K562 (cell line): ENCODE data around the gene LRRC31. TPM values are rescaled to one million over a fixed set of nuclear protein-coding genes. Genes with fewer than 3 reads are reported as not detected.

Experiments
- FOXA3 ChIP-seq, 2 experiments: fragments of 450-650 bp in 1 of 2; sonication (generic) in 1 of 2; formaldehyde crosslinking; IDR thresholded peaks in 1 of 2; conservative IDR thresholded peaks in 1 of 2; 2 replicates each; pipeline versions ENCODE4 v1.4.0 to v1.8.0; 2020 to 2022; ENCODE audit warnings: mild to moderate bottlenecking in 2 of 2, missing genetic modification reagents in 1 of 2
- ZNF644 ChIP-seq: fragments of 200-800 bp; sonication (Bioruptor generic); IDR thresholded peaks from 2 replicates; pipeline ENCODE4 v1.6.1; 2016; ENCODE audit warnings: low read depth, missing genetic modification characterization, missing compliant biosample characterization
- polyA plus RNA-seq, 8 experiments: library from polyadenylated mRNA; depleted of rRNA in 4 of 8; stranded (reverse) in 5 of 8; unstranded in 3 of 8; fragments of >200 nt; fragmentation: Nextera tagmentation in 2 of 8; fragmentation: Illumina TruSeq in 1 of 8; extraction: Ambion mirVana in 2 of 8; extraction: Trizol in 1 of 8; gene quantifications; 2 replicates each; pipeline versions ENCODE4 v1.2.1 to v1.2.3, GENCODE V29; 2011 to 2014; ENCODE audit warnings: inconsistent platforms in 1 of 8, missing spikeins in 1 of 8
- total RNA-seq, 7 experiments: library from RNA; depleted of rRNA in 6 of 7; stranded (reverse); fragments of >200 nt in 6 of 7; fragmentation: Illumina TruSeq in 2 of 7; extraction: Trizol in 2 of 7; gene quantifications; 2 replicates each; pipeline versions ENCODE4 v1.2.1 to v1.2.3, GENCODE V29; 2011 to 2021; ENCODE audit warnings: low replicate concordance in 1 of 7
- TF ChIP-seq, protein P1 (sequence below), 2 experiments: fragments of 450-650 bp in 1 of 2; sonication (generic) in 1 of 2; formaldehyde crosslinking in 1 of 2; IDR thresholded peaks; 2 replicates each; pipeline versions ENCODE4 v1.7.1 to v1.9.0; 2016 to 2022; ENCODE audit warnings: inconsistent platforms in 1 of 2, mild to moderate bottlenecking in 1 of 2, missing genetic modification reagents in 1 of 2

The LRRC31 gene
- total and polyA plus RNA-seq, 9 of the 15 experiments (the other 6 are each of a cell fraction or from before 2014, with no cell fraction given): not detected

- TF ChIP-seq, protein P1, sequence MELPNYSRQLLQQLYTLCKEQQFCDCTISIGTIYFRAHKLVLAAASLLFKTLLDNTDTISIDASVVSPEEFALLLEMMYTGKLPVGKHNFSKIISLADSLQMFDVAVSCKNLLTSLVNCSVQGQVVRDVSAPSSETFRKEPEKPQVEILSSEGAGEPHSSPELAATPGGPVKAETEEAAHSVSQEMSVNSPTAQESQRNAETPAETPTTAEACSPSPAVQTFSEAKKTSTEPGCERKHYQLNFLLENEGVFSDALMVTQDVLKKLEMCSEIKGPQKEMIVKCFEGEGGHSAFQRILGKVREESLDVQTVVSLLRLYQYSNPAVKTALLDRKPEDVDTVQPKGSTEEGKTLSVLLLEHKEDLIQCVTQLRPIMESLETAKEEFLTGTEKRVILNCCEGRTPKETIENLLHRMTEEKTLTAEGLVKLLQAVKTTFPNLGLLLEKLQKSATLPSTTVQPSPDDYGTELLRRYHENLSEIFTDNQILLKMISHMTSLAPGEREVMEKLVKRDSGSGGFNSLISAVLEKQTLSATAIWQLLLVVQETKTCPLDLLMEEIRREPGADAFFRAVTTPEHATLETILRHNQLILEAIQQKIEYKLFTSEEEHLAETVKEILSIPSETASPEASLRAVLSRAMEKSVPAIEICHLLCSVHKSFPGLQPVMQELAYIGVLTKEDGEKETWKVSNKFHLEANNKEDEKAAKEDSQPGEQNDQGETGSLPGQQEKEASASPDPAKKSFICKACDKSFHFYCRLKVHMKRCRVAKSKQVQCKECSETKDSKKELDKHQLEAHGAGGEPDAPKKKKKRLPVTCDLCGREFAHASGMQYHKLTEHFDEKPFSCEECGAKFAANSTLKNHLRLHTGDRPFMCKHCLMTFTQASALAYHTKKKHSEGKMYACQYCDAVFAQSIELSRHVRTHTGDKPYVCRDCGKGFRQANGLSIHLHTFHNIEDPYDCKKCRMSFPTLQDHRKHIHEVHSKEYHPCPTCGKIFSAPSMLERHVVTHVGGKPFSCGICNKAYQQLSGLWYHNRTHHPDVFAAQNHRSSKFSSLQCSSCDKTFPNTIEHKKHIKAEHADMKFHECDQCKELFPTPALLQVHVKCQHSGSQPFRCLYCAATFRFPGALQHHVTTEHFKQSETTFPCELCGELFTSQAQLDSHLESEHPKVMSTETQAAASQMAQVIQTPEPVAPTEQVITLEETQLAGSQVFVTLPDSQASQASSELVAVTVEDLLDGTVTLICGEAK (IDR thresholded peaks at IDR 0.05): peak; percentile 89
- TF ChIP-seq, protein P1 (CRISPR knock-in tag; IDR thresholded peaks at IDR 0.05): no peak
- TF ChIP-seq FOXA3 (CRISPR knock-in tag; conservative IDR thresholded peaks at IDR 0.05 in 1 of 2, IDR thresholded peaks at IDR 0.05 in 1 of 2) (no peak), ZNF644 (tag) (no peak)
Observed at GRCh38 chr3:169868369-169868768, 1.4 kb downstream of the LRRC31 start (continued).
